Fibroblast of lung (primary cell): Measurements from ENCODE around the gene DAZAP1.

Source experiments
- CTCF ChIP-seq, 2 donors: IDR thresholded peaks in 1 of 2; conservative IDR thresholded peaks in 1 of 2; 1 replicate in 1 of 2; 2 replicates in 1 of 2; pipeline ENCODE4 v1.5.1; 2011 to 2012; ENCODE audit warnings: low read length in 2 of 2, control low read depth in 1 of 2, inconsistent platforms in 1 of 2, low read depth in 1 of 2, mild to moderate bottlenecking in 1 of 2
- EZH2 ChIP-seq: IDR thresholded peaks from 2 replicates; pipeline ENCODE4 v1.5.1; 2012; ENCODE audit warnings: low read length, control low read depth, mild to moderate bottlenecking; ENCODE audit errors: missing control alignments

DNA sequence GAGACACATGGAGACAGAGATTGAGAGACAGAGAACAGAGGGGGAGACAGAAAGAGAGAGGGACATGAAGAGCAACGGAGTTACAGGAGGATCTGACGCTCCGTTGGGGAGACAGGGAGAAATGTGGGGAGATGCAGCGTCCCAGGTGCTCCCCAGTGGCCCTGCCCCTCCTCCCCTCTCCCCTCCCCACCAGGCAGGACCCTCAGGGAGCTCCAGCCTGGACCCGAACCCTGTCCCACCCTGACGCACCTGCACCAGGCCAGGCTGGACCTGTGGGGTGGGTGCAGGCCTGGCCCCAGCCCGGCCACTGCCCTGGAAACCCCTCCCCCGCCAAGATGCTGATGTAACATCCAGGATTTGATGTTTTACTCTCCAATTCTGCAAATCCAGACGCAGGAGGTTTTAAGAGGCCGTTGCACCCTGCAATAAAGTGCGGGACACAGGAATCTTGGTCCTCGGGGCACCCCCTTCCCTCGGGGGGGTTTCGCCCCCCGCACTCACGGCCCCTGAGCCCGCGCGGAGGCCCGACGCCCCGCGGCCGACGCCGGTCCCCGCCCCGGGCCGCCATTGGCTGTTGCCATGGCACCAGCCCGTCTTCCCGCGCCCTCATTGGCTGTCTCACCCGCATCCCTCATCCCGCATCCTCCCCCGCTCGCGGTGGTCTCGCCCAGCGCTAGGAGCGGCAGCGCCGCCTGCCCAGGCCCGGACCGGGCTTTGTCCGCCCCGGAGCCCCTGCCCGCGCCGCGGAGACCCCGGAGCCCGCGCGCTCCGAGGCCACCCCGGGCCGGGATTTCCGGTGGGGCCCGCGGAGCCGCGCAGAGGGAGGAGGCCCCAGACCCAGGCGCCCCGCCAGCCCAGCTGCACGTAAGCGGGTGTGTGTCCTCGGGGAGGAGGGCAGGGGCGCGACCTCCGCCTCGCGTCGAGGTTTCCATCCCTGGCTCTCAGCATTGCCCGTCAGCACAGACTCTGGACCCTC, 42.4 kb downstream of the DAZAP1 start, which contains the start of gene APC2:
- TF ChIP-seq CTCF (conservative IDR thresholded peaks at IDR 0.05 in 1 of 2, IDR thresholded peaks at IDR 0.05 in 1 of 2; ENCODE audit: low read depth in 1 of 2, low read length in 2 of 2) (no peak), EZH2 (peak; percentile 32)
